Endodermal cell (in vitro differentiated cells): ENCODE results near the gene BRD7. TPM values are rescaled to one million over a fixed set of nuclear protein-coding genes. Genes with fewer than 3 reads are reported as not detected.
A peak's percentile ranks its signal among the peaks of the same experiment; 100 is the strongest.

ENCODE experiments used
- DNase-seq: peaks from one replicate; pipeline ENCODE4 v3.0.0-alpha.2; 2017
- H3K27ac ChIP-seq: 2 replicates; pipeline ENCODE4 v1.5.1; 2013; ENCODE audit warnings: mild to moderate bottlenecking, low read depth, low read length, moderate library complexity
- H3K27me3 ChIP-seq: 2 replicates; pipeline ENCODE4 v1.6.1; 2013; ENCODE audit warnings: mild to moderate bottlenecking, low read length, moderate library complexity; ENCODE audit not compliant: insufficient read depth, control insufficient read depth, poor library complexity, severe bottlenecking
- H3K36me3 ChIP-seq: 2 replicates; pipeline ENCODE4 v1.7.0; 2013; ENCODE audit warnings: mild to moderate bottlenecking, low read length, moderate library complexity; ENCODE audit not compliant: control insufficient read depth, insufficient read depth
- H3K4me1 ChIP-seq: one replicate; pipeline ENCODE4 v1.7.0; 2013; ENCODE audit warnings: low read length; ENCODE audit not compliant: control insufficient read depth, insufficient read depth
- H3K4me3 ChIP-seq: 2 replicates; pipeline ENCODE4 v1.5.1; 2013; ENCODE audit warnings: mild to moderate bottlenecking, low read length, moderate library complexity
- H3K9ac ChIP-seq: 2 replicates; pipeline ENCODE4 v1.6.1; 2013; ENCODE audit warnings: mild to moderate bottlenecking, low read length, moderate library complexity; ENCODE audit not compliant: poor library complexity, severe bottlenecking; ENCODE audit errors: extremely low read depth
- H3K9me3 ChIP-seq: 2 replicates; pipeline ENCODE4 v1.6.1; 2013; ENCODE audit warnings: mild to moderate bottlenecking, low read length, moderate library complexity; ENCODE audit not compliant: control insufficient read depth
- H3K27ac Mint-ChIP-seq: 2 replicates; pipeline ENCODE4 v1.8.0; 2020; ENCODE audit warnings: mixed read lengths
- H3K27me3 Mint-ChIP-seq: 2 replicates; pipeline ENCODE4 v1.8.0; 2021; ENCODE audit warnings: mild to moderate bottlenecking, mixed read lengths; ENCODE audit not compliant: insufficient read depth
- H3K36me3 Mint-ChIP-seq: 2 replicates; pipeline ENCODE4 v1.8.0; 2020; ENCODE audit warnings: low read depth, mixed read lengths
- H3K4me1 Mint-ChIP-seq: 2 replicates; pipeline ENCODE4 v1.8.0; 2020; ENCODE audit warnings: mixed read lengths
- H3K4me3 Mint-ChIP-seq: 2 replicates; pipeline ENCODE4 v1.8.0; 2020; ENCODE audit warnings: mild to moderate bottlenecking, moderate library complexity, mixed read lengths
- H3K9me3 Mint-ChIP-seq: 2 replicates; pipeline ENCODE4 v1.8.0; 2020; ENCODE audit warnings: mild to moderate bottlenecking, mixed read lengths
- WGBS, 2 experiments: methylation state at CpG; one replicate each; pipeline versions ENCODE4 v1.1.5 to v1.1.7; 2013; ENCODE audit warnings: missing lambda C conversion rate in 2 of 2, mixed read lengths in 1 of 2; ENCODE audit not compliant: insufficient coverage in 1 of 2, insufficient read length in 1 of 2; 5-methylcytosine and 5-hydroxymethylcytosine counted together
- total RNA-seq, 2 donors: library from RNA; stranded (reverse); fragmentation: NEBNext Ultra II Directional in 1 of 2; extraction: Animal tissue kit (Norgen Biotek cat#: 25700) in 1 of 2; gene quantifications; 2 replicates in 1 of 2; 3 replicates in 1 of 2; pipeline ENCODE4 v1.2.1, GENCODE V29; 2021
- TF ChIP-seq, protein P1 (sequence below): fragments of 200-600 bp; sonication (generic); conservative IDR thresholded peaks from 2 replicates; pipeline ENCODE4 v1.5.0; 2021; ENCODE audit warnings: antibody characterized with exemption, mild to moderate bottlenecking

BRD7 gene
- total RNA-seq, 2 donors from 2014 or later: 125 to 163 TPM

GRCh38 chr16:50338371-50339231 is 30.2 kb downstream of the BRD7 start:
- Mint-ChIP-seq H3K4me3 (no peak overlapping the region), H3K9me3 (peaks cover 4% of the 10 kb centered on the region), H3K27me3 (no peaks in the 10 kb centered on the region), H3K4me1 (no peaks in the 10 kb centered on the region), H3K27ac (no peak overlapping the region), H3K36me3 (peaks cover 61% of the 10 kb centered on the region)
- H3K4me3 ChIP-seq: no peak overlapping the region
- H3K36me3 ChIP-seq: peaks cover 79% of the 10 kb centered on the region
- H3K27me3 ChIP-seq: no peaks in the 10 kb centered on the region
- TF ChIP-seq, protein P1, sequence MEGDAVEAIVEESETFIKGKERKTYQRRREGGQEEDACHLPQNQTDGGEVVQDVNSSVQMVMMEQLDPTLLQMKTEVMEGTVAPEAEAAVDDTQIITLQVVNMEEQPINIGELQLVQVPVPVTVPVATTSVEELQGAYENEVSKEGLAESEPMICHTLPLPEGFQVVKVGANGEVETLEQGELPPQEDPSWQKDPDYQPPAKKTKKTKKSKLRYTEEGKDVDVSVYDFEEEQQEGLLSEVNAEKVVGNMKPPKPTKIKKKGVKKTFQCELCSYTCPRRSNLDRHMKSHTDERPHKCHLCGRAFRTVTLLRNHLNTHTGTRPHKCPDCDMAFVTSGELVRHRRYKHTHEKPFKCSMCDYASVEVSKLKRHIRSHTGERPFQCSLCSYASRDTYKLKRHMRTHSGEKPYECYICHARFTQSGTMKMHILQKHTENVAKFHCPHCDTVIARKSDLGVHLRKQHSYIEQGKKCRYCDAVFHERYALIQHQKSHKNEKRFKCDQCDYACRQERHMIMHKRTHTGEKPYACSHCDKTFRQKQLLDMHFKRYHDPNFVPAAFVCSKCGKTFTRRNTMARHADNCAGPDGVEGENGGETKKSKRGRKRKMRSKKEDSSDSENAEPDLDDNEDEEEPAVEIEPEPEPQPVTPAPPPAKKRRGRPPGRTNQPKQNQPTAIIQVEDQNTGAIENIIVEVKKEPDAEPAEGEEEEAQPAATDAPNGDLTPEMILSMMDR: no peak
- no peak for DNase-seq
- no peaks in the 10 kb centered on the region for H3K9me3 ChIP-seq
- H3K4me1 ChIP-seq: no peaks in the 10 kb centered on the region
- H3K27ac ChIP-seq: no peak overlapping the region
- H3K9ac ChIP-seq: no peak overlapping the region
- 90 to 95% methylated on average over 7 to 8 of the region's 8 CpGs for WGBS, 2 experiments

GRCh38 chr16:50336884-50337283 is 31.9 kb downstream of the BRD7 start:
- no peak for DNase-seq
- Mint-ChIP-seq H3K4me3 (no peak overlapping the region), H3K27me3 (no peaks in the 10 kb centered on the region), H3K9me3 (peaks cover 3% of the 10 kb centered on the region), H3K36me3 (peaks cover 61% of the 10 kb centered on the region), H3K4me1 (no peaks in the 10 kb centered on the region), H3K27ac (no peak overlapping the region)
- no peaks in the 10 kb centered on the region for H3K9me3 ChIP-seq
- no peak overlapping the region for H3K9ac ChIP-seq
- peaks cover 79% of the 10 kb centered on the region for H3K36me3 ChIP-seq
- TF ChIP-seq, protein P1: no peak
- no peaks in the 10 kb centered on the region for H3K27me3 ChIP-seq
- no peaks in the 10 kb centered on the region for H3K4me1 ChIP-seq
- no peak overlapping the region for H3K27ac ChIP-seq
- WGBS, 2 experiments: no CpG with 5 or more reads among the region's 1 CpG
- H3K4me3 ChIP-seq: no peak overlapping the region

DNA sequence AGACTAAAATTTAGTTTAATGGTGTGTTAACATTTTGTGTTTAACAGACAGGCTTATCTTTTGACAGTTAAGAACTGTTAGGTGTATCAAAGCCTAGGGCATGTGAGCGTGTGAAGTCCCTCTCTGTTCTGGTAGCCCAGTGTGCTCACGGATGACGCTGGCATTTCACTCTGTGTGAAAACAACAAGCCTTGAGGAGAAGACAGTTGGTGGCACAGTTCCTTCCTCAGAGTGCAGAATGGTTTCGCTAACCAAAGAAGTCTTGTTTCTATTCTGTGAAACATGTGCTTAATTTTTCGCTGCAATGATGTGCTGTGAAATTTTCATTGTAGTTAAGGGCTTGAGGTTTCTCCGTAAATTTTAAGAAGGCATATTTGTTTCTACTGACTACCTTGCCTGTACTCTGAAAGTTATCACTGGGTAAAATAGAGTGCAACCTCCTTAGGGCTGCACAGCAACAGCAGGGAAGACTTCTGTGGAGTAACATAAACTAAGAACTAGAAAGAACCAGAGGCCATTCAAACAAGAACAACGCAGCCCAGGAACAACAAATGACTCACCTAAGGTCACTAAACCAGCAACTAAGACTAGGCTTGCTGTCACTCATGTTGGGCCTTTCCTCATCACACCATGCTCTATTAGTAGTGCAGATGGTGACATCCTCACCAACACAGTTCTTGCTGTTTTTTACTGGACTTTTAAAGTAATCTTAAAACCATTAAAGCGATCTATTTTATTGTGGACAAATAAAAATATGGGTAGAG is 33.4 kb downstream of the BRD7 start:
- no peaks in the 10 kb centered on the region for H3K27me3 ChIP-seq
- H3K36me3 ChIP-seq: peaks cover 76% of the 10 kb centered on the region
- WGBS, 2 experiments: 91 to 92% methylated on average over 6 to 7 of the region's 8 CpGs
- Mint-ChIP-seq H3K9me3 (peaks cover 3% of the 10 kb centered on the region), H3K27ac (peak overlapping the region; percentile 25), H3K27me3 (no peaks in the 10 kb centered on the region), H3K4me3 (no peak overlapping the region), H3K4me1 (peaks cover 2% of the 10 kb centered on the region), H3K36me3 (peaks cover 59% of the 10 kb centered on the region)
- H3K9ac ChIP-seq: no peak overlapping the region
- H3K9me3 ChIP-seq: no peaks in the 10 kb centered on the region
- no peak overlapping the region for H3K4me3 ChIP-seq
- no peak for DNase-seq
- H3K27ac ChIP-seq: no peak overlapping the region
- no peaks in the 10 kb centered on the region for H3K4me1 ChIP-seq
- TF ChIP-seq, protein P1: no peak
